Thoracic aorta (tissue), 2 donors: Measurements from ENCODE around the gene PRRX2. TPM values are rescaled to one million over a fixed set of nuclear protein-coding genes. Genes with fewer than 3 reads are reported as not detected.
"Not testable (repeated sequence)": the region's sequence is repeated elsewhere in the genome, so short reads cannot be mapped to it uniquely, and the experiment has no call there.

ENCODE experiments used
- ATAC-seq: fragments of 150-250 bp; one replicate; pipeline ENCODE4 v1.8.0; 2017; ENCODE audit warnings: low read depth; ENCODE audit not compliant: insufficient number of reproducible peaks, low FRiP score
- DNase-seq: peaks from one replicate; pipeline ENCODE4 v3.0.0-alpha.2; 2020; ENCODE audit warnings: low spot score
- H3K27ac ChIP-seq, 2 donors: fragments of 200-600 bp; sonication (generic); 1 replicate in 1 of 2; 2 replicates in 1 of 2; pipeline ENCODE4 v1.5.1; 2016; ENCODE audit warnings: mild to moderate bottlenecking in 2 of 2, moderate library complexity in 2 of 2
- H3K27me3 ChIP-seq: fragments of 200-600 bp; sonication (generic); replicated peaks from 2 replicates; pipeline ENCODE4 v1.6.0; 2016; ENCODE audit warnings: mild to moderate bottlenecking; ENCODE audit not compliant: insufficient read depth
- H3K36me3 ChIP-seq: fragments of 200-600 bp; sonication (generic); one replicate; pipeline ENCODE4 v1.5.1; 2016
- H3K4me1 ChIP-seq, 2 donors: fragments of 200-600 bp; sonication (generic); 1 replicate in 1 of 2; 2 replicates in 1 of 2; pipeline versions ENCODE4 v1.5.1 to v1.6.0; 2016; ENCODE audit warnings: low read depth in 2 of 2, mild to moderate bottlenecking in 1 of 2; ENCODE audit not compliant: control insufficient read depth in 1 of 2
- H3K4me3 ChIP-seq: fragments of 200-600 bp; sonication (generic); 2 replicates; pipeline ENCODE4 v1.5.1; 2016; ENCODE audit warnings: mild to moderate bottlenecking
- H3K9me3 ChIP-seq: fragments of 200-600 bp; sonication (generic); 2 replicates; pipeline ENCODE4 v1.5.1; 2016
- CTCF ChIP-seq: fragments of 200-600 bp; sonication (generic); IDR thresholded peaks from one replicate; pipeline ENCODE4 v1.5.1; 2019; ENCODE audit warnings: antibody characterized with exemption
- total RNA-seq, 2 donors: library from RNA; depleted of rRNA; stranded (reverse); fragments of >200 nt; gene quantifications; one replicate each; pipeline versions ENCODE4 v1.1.0 to v1.2.3, GENCODE V29; 2016

PRRX2 gene
- total RNA-seq, 2 donors from 2014 or later: 42.0 to 66.1 TPM

DNA sequence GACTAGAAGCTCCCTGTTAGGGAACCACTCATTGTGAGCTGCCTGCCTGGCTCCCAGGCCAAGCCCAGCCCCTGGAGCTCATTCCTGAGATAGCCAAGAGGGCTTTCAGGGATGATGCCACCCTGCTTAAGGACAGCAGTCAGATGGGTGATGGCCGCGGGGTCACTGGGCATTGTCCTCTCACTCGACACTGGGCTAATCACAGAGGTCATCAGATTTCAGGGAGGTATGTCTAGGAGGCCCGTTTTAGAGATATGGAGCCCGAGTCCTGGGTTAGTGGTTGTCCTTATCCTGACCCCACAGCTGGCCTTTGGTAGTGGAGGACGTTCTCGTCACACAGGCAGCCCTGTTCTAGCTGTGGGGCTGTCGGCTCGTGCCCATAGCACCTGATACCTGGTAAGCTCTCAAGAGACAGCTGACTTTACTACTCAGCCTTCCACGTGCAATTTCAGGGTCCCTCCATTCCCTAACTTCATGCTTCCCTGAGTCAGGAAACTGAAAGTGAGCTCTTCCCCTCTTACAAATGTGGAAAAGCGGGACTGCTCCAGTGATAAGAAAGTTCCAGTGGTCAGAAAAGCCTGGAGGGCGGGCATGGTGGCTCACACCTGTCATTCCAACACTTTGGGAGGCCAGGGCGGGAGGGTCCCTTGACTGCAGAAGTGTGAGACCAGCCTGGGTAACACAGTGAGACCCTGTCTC, 94.5 kb downstream of the PRRX2 start:
- Histone ChIP-seq H3K9me3 (no peaks in the 10 kb centered on the region), H3K4me1 (no peaks in the 10 kb centered on the region), H3K27ac (no peak overlapping the region), H3K4me3 (no peak overlapping the region), H3K27me3 (no peaks in the 10 kb centered on the region), H3K36me3 (no peaks in the 10 kb centered on the region)
- DNase-seq (no peak), ATAC-seq (no peak)
- no peak for TF ChIP-seq CTCF

DNA sequence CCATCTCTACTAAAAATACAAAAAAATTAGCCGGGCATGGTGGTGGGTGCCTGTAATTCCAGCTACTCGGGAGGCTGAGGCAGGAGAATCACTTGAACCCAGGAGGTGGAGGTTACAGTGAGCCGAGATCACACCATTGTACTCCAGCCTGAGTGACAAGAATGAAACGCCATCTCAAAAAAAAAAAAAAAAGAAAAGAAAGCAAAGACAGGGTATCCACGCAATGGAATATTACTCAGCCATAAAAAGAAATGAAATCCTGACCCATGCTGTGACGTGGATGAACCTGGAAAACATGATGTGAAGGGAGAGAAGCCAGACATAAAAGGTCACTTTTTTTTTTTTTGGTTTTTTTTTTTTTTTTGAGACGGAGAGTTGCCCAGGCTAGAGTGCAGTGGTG, 95.3 kb downstream of the PRRX2 start:
- H3K4me1 ChIP-seq, H3K27ac ChIP-seq, H3K27me3 ChIP-seq, ATAC-seq, DNase-seq, H3K36me3 ChIP-seq, H3K4me3 ChIP-seq, H3K9me3 ChIP-seq: not testable (repeated sequence)

- DNase-seq: no peak
- Histone ChIP-seq H3K4me3 (no peak overlapping the region), H3K27me3 (no peaks in the 10 kb centered on the region), H3K27ac (no peak overlapping the region), H3K36me3 (no peaks in the 10 kb centered on the region), H3K9me3 (no peaks in the 10 kb centered on the region), H3K4me1 (no peaks in the 10 kb centered on the region)
- no peak for TF ChIP-seq CTCF
- no peak for ATAC-seq
Measured at GRCh38 chr9:129761293-129761900, 96.0 kb downstream of the PRRX2 start.

- Histone ChIP-seq H3K27ac (no peak overlapping the region), H3K9me3 (no peaks in the 10 kb centered on the region), H3K4me3 (no peak overlapping the region), H3K27me3 (no peaks in the 10 kb centered on the region), H3K4me1 (no peaks in the 10 kb centered on the region), H3K36me3 (no peaks in the 10 kb centered on the region)
- no peak for TF ChIP-seq CTCF
- DNase-seq: no peak
- ATAC-seq: no peak
Measured at GRCh38 chr9:129761901-129762369, 96.5 kb downstream of the PRRX2 start.

GRCh38 chr9:129762370-129762984, 97.0 kb downstream of the PRRX2 start:
- not testable (repeated sequence) for DNase-seq, H3K27ac ChIP-seq

More at GRCh38 chr9:129762370-129762984, 97.0 kb downstream of the PRRX2 start:
- not testable (repeated sequence) for H3K27me3 ChIP-seq, H3K9me3 ChIP-seq, H3K36me3 ChIP-seq, H3K4me1 ChIP-seq, H3K4me3 ChIP-seq, ATAC-seq
